NT2/D1 (cell line): Measurements from ENCODE around the gene PHIP.

Experiments used
- SUZ12 ChIP-seq: IDR thresholded peaks from 2 replicates; pipeline ENCODE4 v1.6.1; 2011; ENCODE audit not compliant: insufficient read length, insufficient read depth; ENCODE audit errors: extremely low read depth
- ZNF274 ChIP-seq: IDR thresholded peaks from 2 replicates; pipeline ENCODE4 v1.6.1; 2011; ENCODE audit warnings: mild to moderate bottlenecking, low read depth, low read length

DNA sequence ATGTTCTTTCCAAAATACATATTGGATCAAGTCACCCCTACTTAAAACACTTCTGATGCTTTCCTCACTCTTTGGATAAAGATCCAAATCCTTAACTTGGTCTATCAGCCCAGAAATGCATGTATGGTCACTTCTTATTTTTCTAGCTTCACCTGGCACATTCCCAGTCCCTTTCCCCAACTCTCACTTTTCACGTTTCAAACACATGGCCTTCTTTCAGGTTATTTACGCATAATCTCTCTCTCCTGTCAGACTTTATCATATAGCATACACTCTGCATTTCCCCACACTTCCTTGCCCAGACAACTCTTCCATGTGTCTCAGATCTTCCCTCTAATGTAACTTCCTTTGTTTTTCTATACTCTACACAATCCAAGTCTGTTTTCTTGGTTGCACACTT is 12.8 kb downstream of the PHIP start:
- TF ChIP-seq SUZ12: no peak
- no peak for TF ChIP-seq ZNF274
